ENCODE results near the gene CYP2W1. TPM values are rescaled to one million over a fixed set of nuclear protein-coding genes. Genes with fewer than 3 reads are reported as not detected.
"Not testable (repeated sequence)": the region's sequence is repeated elsewhere in the genome, so short reads cannot be mapped to it uniquely, and the experiment has no call there.

Gene CYP2W1
- under 1 TPM in 1 of 3 donors, not detected in 2; 0.06 TPM for polyA plus RNA-seq

GRCh38 chr7:983004-983615 is at the start of gene CYP2W1:
CYP2W1 (plus strand) TSS chr7:983181; CDS start chr7:983212, 31 bp downstream.
- 48 to 60% (median 56%) methylated on average over 27 to 34 of the region's 34 CpGs for WGBS, 3 donors
- H3K27ac ChIP-seq (ENCODE audit: low read depth, low read length), result no peak within 1 kb of the TSS

GRCh38 chr7:934469-935163 is 48.4 kb upstream of the CYP2W1 start:
- WGBS, 3 donors, result 82 to 88% (median 84%) methylated on average over 31 to 34 of the region's 34 CpGs
- H3K27ac ChIP-seq (ENCODE audit: low read depth, low read length), result no peak overlapping the region

- no peak overlapping the region for H3K27ac ChIP-seq (ENCODE audit: low read depth, low read length)
- WGBS, 3 donors, result 79 to 86% (median 85%) methylated on average over 36 to 46 of the region's 46 CpGs
These were observed 47.7 kb upstream of the CYP2W1 start for GRCh38 chr7:935164-935873.

- H3K27ac ChIP-seq (ENCODE audit: low read depth, low read length), result no peak overlapping the region
- WGBS, 3 donors, result 91 to 94% (median 92%) methylated on average over 27 to 28 of the region's 28 CpGs
These were observed 47.1 kb upstream of the CYP2W1 start for GRCh38 chr7:935874-936385.

- 74 to 87% (median 82%) methylated on average over 22 of the region's 22 CpGs for WGBS, 3 donors
- H3K27ac ChIP-seq (ENCODE audit: low read depth, low read length), result no peak overlapping the region
These were observed 46.5 kb upstream of the CYP2W1 start for GRCh38 chr7:936386-937054.

GRCh38 chr7:937856-938484 is 45.0 kb upstream of the CYP2W1 start:
- 87 to 92% (median 90%) methylated on average over 16 of the region's 16 CpGs for WGBS, 3 donors
- no peak overlapping the region for H3K27ac ChIP-seq (ENCODE audit: low read depth, low read length)

- H3K27ac ChIP-seq (ENCODE audit: low read depth, low read length), result no peak overlapping the region
- 93 to 97% (median 95%) methylated on average over 27 of the region's 27 CpGs for WGBS, 3 donors
These were observed 44.3 kb upstream of the CYP2W1 start for GRCh38 chr7:938546-939185.

GRCh38 chr7:939843-940242 is 43.1 kb upstream of the CYP2W1 start:
- 92 to 95% (median 93%) methylated on average over 4 of the region's 4 CpGs for WGBS, 3 donors
- no peak overlapping the region for H3K27ac ChIP-seq (ENCODE audit: low read depth, low read length)

GRCh38 chr7:940599-941408 is 42.2 kb upstream of the CYP2W1 start:
- whole genome bisulfite sequencing, 3 donors, result 41 to 72% (median 53%) methylated on average over 2 of the region's 2 CpGs
- H3K27ac ChIP-seq (ENCODE audit: low read depth, low read length), result no peak overlapping the region

- H3K27ac ChIP-seq (ENCODE audit: low read depth, low read length), result not testable (repeated sequence)
- WGBS, 3 donors, result 81 to 100% (median 81%) methylated on average over 4 of the region's 4 CpGs
These were observed 39.2 kb upstream of the CYP2W1 start for GRCh38 chr7:943793-944192.

- WGBS, 3 donors, result 72 to 95% (median 84%) methylated on average over 5 of the region's 5 CpGs
- H3K27ac ChIP-seq (ENCODE audit: low read depth, low read length), result no peak overlapping the region
These were observed 38.2 kb upstream of the CYP2W1 start for GRCh38 chr7:944744-945143.

GRCh38 chr7:945147-945555 is 37.8 kb upstream of the CYP2W1 start:
- WGBS, 3 donors, result 40 to 82% (median 74%) methylated on average over 13 of the region's 13 CpGs
- no peak overlapping the region for H3K27ac ChIP-seq (ENCODE audit: low read depth, low read length)

- 40 to 77% (median 65%) methylated on average over 29 to 30 of the region's 30 CpGs for WGBS, 3 donors
- no peak overlapping the region for H3K27ac ChIP-seq (ENCODE audit: low read depth, low read length)
These were observed 37.3 kb upstream of the CYP2W1 start for GRCh38 chr7:945556-946255.

- 70 to 82% (median 78%) methylated on average over 25 to 29 of the region's 29 CpGs for WGBS, 3 donors
- H3K27ac ChIP-seq (ENCODE audit: low read depth, low read length), result no peak overlapping the region
These were observed 36.6 kb upstream of the CYP2W1 start for GRCh38 chr7:946256-946996.

GRCh38 chr7:947391-948210 is 35.4 kb upstream of the CYP2W1 start:
- no peak overlapping the region for H3K27ac ChIP-seq (ENCODE audit: low read depth, low read length)
- 86 to 92% (median 89%) methylated on average over 37 of the region's 37 CpGs for WGBS, 3 donors

Measured in adipose tissue (tissue), 3 donors.